Activated naive CD4-positive, alpha-beta T cell treated with anti-CD3 and anti-CD28 coated beads, Interleukin-2, amount 50 U/mL, for 72 hours (primary cell): Measurements from ENCODE around the gene RABGAP1L. TPM values are rescaled to one million over a fixed set of nuclear protein-coding genes. Genes with fewer than 3 reads are reported as not detected.
A peak's percentile ranks its signal among the peaks of the same experiment; 100 is the strongest.
"Not testable (repeated sequence)": the region's sequence is repeated elsewhere in the genome, so short reads cannot be mapped to it uniquely, and the experiment has no call there.

Experiments
- ATAC-seq, 2 donors: fragments of 150-1000 bp; cut with Tn5 transposase; 2 replicates each; pipeline ENCODE4 v1.10.0; 2021; ENCODE audit warnings: mild to moderate bottlenecking in 2 of 2, moderate library complexity in 2 of 2
- DNase-seq, 2 donors: peaks; one replicate each; pipeline ENCODE4 v3.0.0; 2021 to 2022; ENCODE audit warnings: low spot score in 2 of 2
- H3K27ac Mint-ChIP-seq, 2 donors: one replicate each; pipeline ENCODE4 v1.8.0; 2022; ENCODE audit warnings: mild to moderate bottlenecking in 2 of 2, mixed read lengths in 2 of 2
- H3K36me3 Mint-ChIP-seq, 2 donors: one replicate each; pipeline ENCODE4 v1.8.0; 2022; ENCODE audit warnings: mixed read lengths in 2 of 2
- H3K9me3 Mint-ChIP-seq, 2 donors: one replicate each; pipeline ENCODE4 v1.8.0; 2022; ENCODE audit warnings: mixed read lengths in 2 of 2
- total RNA-seq, 2 donors: library from RNA; stranded (reverse); gene quantifications; one replicate each; pipeline ENCODE4 v1.2.3, GENCODE V29; 2022

RABGAP1L gene
- total RNA-seq, 2 donors from 2014 or later, result 24.0 to 26.8 TPM

DNA sequence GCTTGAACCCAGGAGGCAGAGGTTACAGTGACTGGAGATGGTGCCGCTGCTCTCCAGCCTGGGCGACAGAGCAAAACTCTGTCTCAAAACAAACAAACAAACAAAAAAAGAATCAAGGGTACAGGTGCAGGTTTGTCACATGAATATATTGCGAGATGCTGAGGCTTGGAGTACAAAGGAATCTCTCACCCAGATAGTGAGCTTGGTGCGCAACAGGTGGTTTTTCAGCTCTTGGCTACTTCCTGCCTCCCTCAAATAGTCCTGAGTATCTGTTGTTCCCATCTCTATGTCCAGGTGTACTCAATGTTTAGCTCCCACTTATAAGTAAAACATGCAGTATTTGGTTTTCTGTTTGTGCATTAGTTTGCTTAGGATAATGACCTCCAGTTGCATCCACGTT lies 666.5 kb downstream of the RABGAP1L start:
- Mint-ChIP-seq H3K36me3 (no peaks in the 10 kb centered on the region), H3K9me3 (no peaks in the 10 kb centered on the region), H3K27ac (peak overlapping the region in 1 of 2 donors; percentile 23)
- DNase-seq (no peak), ATAC-seq (no peak)

DNA sequence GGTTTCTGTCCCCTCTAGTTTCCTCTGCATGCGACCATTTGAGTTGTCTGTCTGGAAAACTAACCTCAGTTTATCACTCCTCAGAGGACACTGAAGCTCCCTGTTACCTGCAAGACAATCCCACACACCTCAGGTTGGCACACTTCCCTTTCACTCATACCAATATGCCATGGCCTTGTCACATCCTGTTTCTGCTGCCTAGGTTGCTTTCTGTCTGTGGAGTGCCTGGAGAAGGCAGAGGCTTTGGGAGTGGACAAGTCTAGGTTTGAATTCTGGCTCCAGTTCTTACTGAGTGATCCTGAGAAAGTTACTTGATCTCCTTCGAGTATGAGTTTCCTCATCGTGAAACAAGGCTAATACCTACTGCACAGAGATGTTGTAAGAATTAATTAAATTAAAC lies 668.9 kb downstream of the RABGAP1L start:
- no peaks in the 10 kb centered on the region for H3K9me3 Mint-ChIP-seq
- DNase-seq, result no peak
- no peak overlapping the region for H3K27ac Mint-ChIP-seq
- ATAC-seq, result no peak
- no peaks in the 10 kb centered on the region for H3K36me3 Mint-ChIP-seq

GRCh38 chr1:174829990-174830389 lies 670.7 kb downstream of the RABGAP1L start:
- no peaks in the 10 kb centered on the region for H3K36me3 Mint-ChIP-seq
- ATAC-seq (no peak), DNase-seq (no peak)
- H3K9me3 Mint-ChIP-seq, result no peaks in the 10 kb centered on the region
- no peak overlapping the region for H3K27ac Mint-ChIP-seq

DNA sequence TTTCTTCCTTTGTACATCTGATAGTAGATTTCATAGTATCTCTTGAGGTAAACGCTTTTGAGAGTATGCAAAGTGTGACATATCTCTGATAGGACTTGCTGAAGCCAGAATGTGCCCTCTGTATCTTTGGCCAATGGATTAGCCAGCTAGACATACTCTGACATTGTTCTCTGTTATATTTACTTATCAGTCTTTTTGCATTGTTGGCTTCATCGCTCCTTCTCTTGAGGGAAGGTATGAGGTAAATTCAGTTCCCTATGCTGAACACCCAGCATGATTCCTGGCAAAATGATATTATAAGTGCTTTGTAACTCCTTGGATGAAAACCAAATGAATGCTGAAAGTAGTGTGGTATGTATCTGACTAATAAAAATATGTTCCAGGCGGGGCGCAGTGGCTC lies 677.2 kb downstream of the RABGAP1L start:
- ATAC-seq (no peak), DNase-seq (no peak)
- H3K9me3 Mint-ChIP-seq, result no peaks in the 10 kb centered on the region
- H3K36me3 Mint-ChIP-seq, result no peaks in the 10 kb centered on the region
- no peak overlapping the region for H3K27ac Mint-ChIP-seq

DNA sequence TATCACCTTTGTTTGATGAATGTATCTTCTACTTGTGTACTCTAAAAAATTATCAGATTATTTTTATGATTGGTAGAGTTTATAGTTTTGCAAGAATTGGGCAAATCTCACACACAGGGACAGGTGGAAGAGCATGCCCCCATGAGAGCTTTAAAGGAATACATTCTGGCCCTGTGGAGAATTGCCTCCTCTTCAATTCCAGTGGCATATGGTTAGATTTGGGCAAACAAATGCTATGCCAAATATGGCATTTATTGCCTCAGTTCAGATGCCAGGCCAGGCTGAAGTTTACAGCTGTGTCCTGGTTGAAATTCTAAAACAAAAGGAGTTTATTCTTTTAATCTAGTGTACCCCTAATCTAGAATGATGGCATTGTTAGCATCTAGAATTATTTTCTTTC lies 678.1 kb downstream of the RABGAP1L start:
- ATAC-seq (no peak), DNase-seq (no peak)
- Mint-ChIP-seq H3K9me3 (no peaks in the 10 kb centered on the region), H3K36me3 (no peaks in the 10 kb centered on the region), H3K27ac (no peak overlapping the region)

- H3K27ac Mint-ChIP-seq, result no peak overlapping the region
- H3K9me3 Mint-ChIP-seq, result no peaks in the 10 kb centered on the region
- H3K36me3 Mint-ChIP-seq, result no peaks in the 10 kb centered on the region
- no peak for DNase-seq
- no peak for ATAC-seq
These were observed 679.9 kb downstream of the RABGAP1L start for GRCh38 chr1:174839211-174839610.

DNA sequence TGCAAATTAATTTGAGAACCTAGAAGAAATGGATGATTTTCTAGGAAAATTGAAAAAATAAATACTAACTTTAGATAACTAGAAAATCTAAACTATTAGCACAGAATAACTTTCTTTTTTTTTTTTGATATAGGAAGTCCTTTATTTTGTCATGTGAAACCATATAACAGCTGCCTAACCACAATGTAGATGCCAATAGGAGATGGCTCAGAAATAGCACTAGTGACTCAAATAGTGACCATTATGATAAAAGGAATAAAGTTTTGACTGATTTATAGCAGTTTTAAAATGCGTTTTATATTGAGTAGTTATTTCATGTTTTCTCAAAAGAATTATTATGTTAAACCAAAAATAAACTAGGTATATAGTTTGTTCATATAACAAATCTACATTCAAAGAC lies 682.4 kb downstream of the RABGAP1L start:
- Mint-ChIP-seq H3K36me3 (no peaks in the 10 kb centered on the region), H3K9me3 (no peaks in the 10 kb centered on the region), H3K27ac (no peak overlapping the region)
- no peak for DNase-seq
- peak in 1 of 2 donors; percentile 48 for ATAC-seq

DNA sequence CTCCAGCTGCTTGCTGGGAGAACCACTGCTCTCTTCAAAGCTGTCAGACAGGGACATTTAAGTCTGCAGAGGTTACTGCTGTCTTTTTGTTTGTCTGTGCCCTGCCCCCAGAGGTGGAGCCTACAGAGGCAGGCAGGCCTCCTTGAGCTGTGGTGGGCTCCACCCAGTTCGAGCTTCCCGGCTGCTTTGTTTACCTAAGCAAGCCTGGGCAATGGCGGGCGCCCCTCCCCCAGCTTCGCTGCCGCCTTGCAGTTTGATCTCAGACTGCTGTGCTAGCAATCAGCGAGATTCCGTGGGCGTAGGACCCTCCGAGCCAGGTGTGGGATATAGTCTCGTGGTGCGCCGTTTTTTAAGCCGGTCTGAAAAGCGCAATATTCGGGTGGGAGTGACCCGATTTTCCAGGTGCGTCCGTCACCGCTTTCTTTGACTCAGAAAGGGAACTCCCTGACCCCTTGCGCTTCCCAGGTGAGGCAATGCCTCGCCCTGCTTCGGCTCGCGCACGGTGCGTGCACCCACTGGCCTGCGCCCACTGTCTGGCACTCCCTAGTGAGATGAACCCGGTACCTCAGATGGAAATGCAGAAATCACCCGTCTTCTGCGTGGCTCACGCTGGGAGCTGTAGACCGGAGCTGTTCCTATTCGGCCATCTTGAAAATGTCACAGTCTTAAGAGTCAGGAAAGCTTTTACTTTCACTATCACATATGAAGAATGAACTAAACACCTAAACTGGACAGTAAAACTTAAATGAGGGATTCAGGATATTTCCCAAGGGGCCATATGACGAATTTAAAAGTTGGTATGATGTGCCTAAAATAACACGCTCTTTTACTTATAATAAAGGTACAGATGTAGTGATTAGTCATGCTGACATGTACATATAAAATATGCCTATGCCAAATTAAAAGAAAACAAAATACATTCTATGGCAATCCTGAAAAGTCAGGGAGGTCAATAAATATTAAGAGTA lies 689.6 kb downstream of the RABGAP1L start:
- ATAC-seq, H3K27ac Mint-ChIP-seq, H3K36me3 Mint-ChIP-seq, H3K9me3 Mint-ChIP-seq, DNase-seq: not testable (repeated sequence)

GRCh38 chr1:174850726-174851125 lies 691.4 kb downstream of the RABGAP1L start:
- Mint-ChIP-seq H3K9me3 (no peaks in the 10 kb centered on the region), H3K27ac (no peak overlapping the region), H3K36me3 (no peaks in the 10 kb centered on the region)
- ATAC-seq (no peak), DNase-seq (no peak)

GRCh38 chr1:174858301-174858700 lies 699.0 kb downstream of the RABGAP1L start:
- no peak for DNase-seq
- H3K9me3 Mint-ChIP-seq, result peaks cover 0 to 10% of the 10 kb centered on the region in 2 donors
- no peak overlapping the region for H3K27ac Mint-ChIP-seq
- peaks cover 5 to 8% of the 10 kb centered on the region in 2 donors for H3K36me3 Mint-ChIP-seq
- no peak for ATAC-seq

GRCh38 chr1:174870319-174870718 lies 711.0 kb downstream of the RABGAP1L start:
- DNase-seq (no peak), ATAC-seq (no peak)
- Mint-ChIP-seq H3K36me3 (peaks cover 0 to 13% of the 10 kb centered on the region in 2 donors), H3K9me3 (peaks cover 0 to 6% of the 10 kb centered on the region in 2 donors), H3K27ac (no peak overlapping the region)

DNA sequence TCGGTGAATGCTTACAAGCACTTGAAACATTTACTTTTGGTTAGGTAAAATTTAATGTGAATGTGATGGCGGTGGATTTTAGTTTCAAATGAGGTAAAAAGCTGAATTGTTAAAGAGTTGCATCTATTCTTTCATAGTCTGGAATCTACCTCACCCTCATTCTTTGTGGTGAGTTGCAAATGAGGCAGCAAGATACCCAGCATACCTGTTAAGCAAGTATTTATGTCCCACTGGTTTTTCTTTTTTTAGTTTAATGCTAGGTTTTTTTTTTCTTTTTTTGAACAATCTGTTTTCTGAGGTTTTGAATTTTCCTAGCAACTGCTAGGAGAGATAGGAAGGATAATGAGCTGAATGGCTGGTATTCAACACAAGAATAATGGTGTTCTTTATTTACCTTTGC lies 712.6 kb downstream of the RABGAP1L start:
- Mint-ChIP-seq H3K9me3 (peaks cover 0 to 6% of the 10 kb centered on the region in 2 donors), H3K27ac (no peak overlapping the region), H3K36me3 (peaks cover 0 to 13% of the 10 kb centered on the region in 2 donors)
- DNase-seq (no peak), ATAC-seq (no peak)

GRCh38 chr1:174872615-174873058 lies 713.3 kb downstream of the RABGAP1L start:
- peaks cover 0 to 13% of the 10 kb centered on the region in 2 donors for H3K36me3 Mint-ChIP-seq
- H3K27ac Mint-ChIP-seq, result no peak overlapping the region
- no peak for DNase-seq
- H3K9me3 Mint-ChIP-seq, result peaks cover 0 to 6% of the 10 kb centered on the region in 2 donors
- no peak for ATAC-seq

DNA sequence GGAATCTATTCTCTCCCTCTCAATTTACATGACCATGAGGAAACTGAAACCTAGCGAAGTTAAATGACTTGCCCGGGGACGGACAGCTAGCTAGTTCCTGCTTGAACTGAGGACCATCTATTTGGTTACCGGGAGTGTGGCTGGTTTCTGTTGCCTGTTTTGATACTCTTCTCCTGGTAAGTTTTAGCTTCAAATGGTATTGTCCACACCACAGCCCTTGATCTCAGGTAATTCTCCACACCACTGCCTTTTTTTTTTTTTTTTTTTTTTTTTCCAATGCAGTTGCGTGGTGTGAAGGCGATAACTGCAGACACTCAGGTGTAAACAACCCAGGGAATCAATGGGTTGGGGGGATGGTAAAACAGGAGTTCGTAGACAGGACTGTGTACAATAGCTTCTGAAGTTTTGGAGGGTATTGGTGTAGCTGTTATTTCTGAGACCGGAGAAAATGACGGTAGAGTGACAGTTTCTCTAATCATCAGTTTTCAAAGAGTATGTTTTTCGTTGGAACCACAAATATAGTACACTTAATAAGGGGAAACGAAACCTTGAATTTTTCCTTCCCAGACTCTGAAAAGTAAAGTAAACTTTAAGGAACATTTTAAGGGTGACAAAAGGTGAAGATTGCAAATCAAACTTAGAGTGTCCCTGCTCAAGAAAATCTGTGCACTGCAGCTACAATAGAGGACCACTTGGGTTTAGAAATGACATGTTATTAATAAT lies 715.2 kb downstream of the RABGAP1L start:
- peaks cover 0 to 1% of the 10 kb centered on the region in 2 donors for H3K9me3 Mint-ChIP-seq
- peak overlapping the region in 1 of 2 donors; percentile 57 for H3K27ac Mint-ChIP-seq
- peaks cover 0 to 2% of the 10 kb centered on the region in 2 donors for H3K36me3 Mint-ChIP-seq
- DNase-seq (no peak), ATAC-seq (peak in 1 of 2 donors; percentile 28)

DNA sequence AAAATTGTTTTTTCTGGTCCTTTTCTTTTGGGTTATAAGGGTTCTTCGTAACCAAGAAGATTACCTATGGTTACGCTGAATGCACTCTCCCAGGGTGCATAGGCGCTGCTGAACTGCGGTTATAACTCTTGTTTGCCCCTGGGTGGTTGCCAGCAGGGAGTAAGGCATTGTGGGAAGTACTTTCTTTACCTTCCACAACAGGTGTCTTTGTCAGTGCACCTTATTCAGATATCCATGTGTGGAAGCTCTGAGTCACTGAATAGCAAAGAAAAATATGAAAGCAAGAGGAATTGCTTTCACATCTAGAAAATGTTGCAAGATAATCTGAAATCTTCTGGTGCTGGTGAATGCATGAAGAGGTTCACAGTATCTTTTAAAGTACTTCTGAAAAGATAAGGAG lies 716.0 kb downstream of the RABGAP1L start:
- Mint-ChIP-seq H3K27ac (no peak overlapping the region), H3K9me3 (no peaks in the 10 kb centered on the region), H3K36me3 (no peaks in the 10 kb centered on the region)
- DNase-seq (no peak), ATAC-seq (peak in 1 of 2 donors; percentile 37)

DNA sequence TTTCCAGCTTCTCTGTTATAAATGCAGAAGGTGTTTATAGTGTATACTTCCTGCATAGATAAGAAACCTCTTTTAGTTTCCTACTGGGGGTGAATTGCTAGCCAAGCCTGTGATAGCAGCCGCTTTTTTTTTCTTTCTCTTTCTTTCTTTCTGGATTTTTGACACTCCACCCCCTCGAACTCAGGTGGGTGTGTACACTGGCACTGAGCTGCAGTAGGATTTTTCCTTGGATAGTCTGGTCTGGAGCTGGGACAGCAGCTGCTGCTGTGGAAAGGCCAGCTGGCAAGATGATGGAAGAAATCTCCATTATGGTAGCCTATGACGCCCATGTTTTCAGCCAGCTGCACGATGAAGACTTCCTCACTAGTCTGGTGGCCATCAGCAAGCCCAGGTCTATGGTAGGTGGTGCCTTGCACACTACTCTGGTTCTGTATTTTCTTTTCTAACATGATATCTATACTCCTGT lies 717.9 kb downstream of the RABGAP1L start:
- no peaks in the 10 kb centered on the region for H3K36me3 Mint-ChIP-seq
- ATAC-seq (no peak), DNase-seq (no peak)
- no peaks in the 10 kb centered on the region for H3K9me3 Mint-ChIP-seq
- no peak overlapping the region for H3K27ac Mint-ChIP-seq

GRCh38 chr1:174880171-174880570 lies 720.9 kb downstream of the RABGAP1L start:
- Mint-ChIP-seq H3K27ac (no peak overlapping the region), H3K36me3 (no peaks in the 10 kb centered on the region), H3K9me3 (no peaks in the 10 kb centered on the region)
- DNase-seq (no peak), ATAC-seq (no peak)
